ENCODE measurements around the gene SMARCD1.
"Not testable (repeated sequence)": the region's sequence is repeated elsewhere in the genome, so short reads cannot be mapped to it uniquely, and the experiment has no call there.

The SMARCD1 gene

DNA sequence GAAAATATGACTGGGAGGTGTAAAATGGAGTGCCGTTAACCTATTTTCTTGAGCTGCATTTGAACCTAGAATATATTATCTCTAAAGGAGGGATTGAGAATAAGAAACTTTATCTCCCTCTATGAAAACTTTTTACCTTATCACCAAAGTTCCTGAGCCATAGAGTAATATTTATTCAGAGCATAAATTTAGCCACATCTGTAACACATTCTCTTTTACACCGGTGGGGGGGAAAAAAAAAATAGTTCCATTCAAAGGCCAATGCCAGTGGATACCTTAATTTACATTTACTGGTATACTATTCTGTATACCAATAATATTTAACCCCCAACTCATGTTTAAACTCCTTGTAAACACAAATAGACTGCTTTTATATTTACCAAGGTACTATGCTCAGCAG is 60.3 kb downstream of the SMARCD1 start:
- no peak for DNase-seq

GRCh38 chr12:50147281-50147680 is 62.1 kb downstream of the SMARCD1 start:
- DNase-seq: no peak

GRCh38 chr12:50148011-50148410 is 62.9 kb downstream of the SMARCD1 start:
- DNase-seq: not testable (repeated sequence)

GRCh38 chr12:50149311-50149710 is 64.2 kb downstream of the SMARCD1 start:
- DNase-seq: peak in 1 of 5 donors; percentile 21

Measured in T-helper 1 cell (primary cell).